Measurements from ENCODE around the gene INTS11. TPM values are rescaled to one million over a fixed set of nuclear protein-coding genes. Genes with fewer than 3 reads are reported as not detected.

The INTS11 gene
- total RNA-seq, 1 experiment from 2014 or later, result 254 TPM

- ATAC-seq (0 out of 2 replicates have a peak, but pooled peaks have one; percentile 10), DNase-seq (peak; percentile 77)
- Histone ChIP-seq H3K4me3 (ENCODE audit: low read length) (no peak overlapping the region), H3K9me3 (ENCODE audit: low read length) (no peaks in the 10 kb centered on the region), H3K27me3 (ENCODE audit: low read length) (no peaks in the 10 kb centered on the region), H3F3A (ENCODE audit: low read length, unreplicated experiment) (no peaks in the 10 kb centered on the region), H3K4me2 (ENCODE audit: low read length) (peak overlapping the region; percentile 45; the same call in 1 of the 2 replicates), H4K20me1 (ENCODE audit: low read length) (no peaks in the 10 kb centered on the region), H3K9ac (ENCODE audit: low read length) (no peak overlapping the region), H3K4me1 (ENCODE audit: insufficient read depth, low read length) (peaks cover 12% of the 10 kb centered on the region), H3K36me3 (ENCODE audit: low read depth, low read length) (no peaks in the 10 kb centered on the region), H3K9me2 (replicated peaks; ENCODE audit: low read length) (no peaks in the 10 kb centered on the region), H2AFZ (ENCODE audit: low read length) (no peak overlapping the region), H3K27ac (ENCODE audit: low read length) (no peak overlapping the region), H3K79me2 (ENCODE audit: low read length) (no peaks in the 10 kb centered on the region)
- intact Hi-C loops (cut with micrococcal nuclease), result loop anchor here (2.0 to 5.0 kb wide), 2 partner anchors 25 to 53 kb away; no protein-coding TSS in a partner anchor
- POLR2A ChIA-PET (ENCODE audit: unreplicated experiment), result interaction anchor here (0.7 kb wide), 1 partner anchor 46 kb away, joined by 4 read pairs; no protein-coding TSS in a partner anchor
- TF ChIP-seq CTCF (conservative IDR thresholded peaks at IDR 0.05; ENCODE audit: low read depth, low read length), result peak; percentile 69
- TF ChIP-seq EZH2 (IDR thresholded peaks at IDR 0.05; ENCODE audit: low read length, unreplicated experiment), result no peak
- no peak for TF ChIP-seq EZH2phosphoT487 (IDR thresholded peaks at IDR 0.05; ENCODE audit: borderline replicate concordance, low read length)
- BruUV-seq (replicated peaks), result no TSS peak
- CTCF ChIA-PET, result interaction anchor here (0.6 to 2.0 kb wide), 5 partner anchors 26 to 307 kb away, joined by 3 to 26 read pairs (median 4); no protein-coding TSS in a partner anchor
Observed at GRCh38 chr1:1290238-1290731, 34.2 kb downstream of the INTS11 start.

- no peak for DNase-seq
- ATAC-seq, result no peak
- Histone ChIP-seq H3K9ac (ENCODE audit: low read length) (no peak overlapping the region), H3K36me3 (ENCODE audit: low read depth, low read length) (no peaks in the 10 kb centered on the region), H2AFZ (ENCODE audit: low read length) (no peak overlapping the region), H3K4me3 (ENCODE audit: low read length) (no peak overlapping the region), H4K20me1 (ENCODE audit: low read length) (no peaks in the 10 kb centered on the region), H3K27me3 (ENCODE audit: low read length) (no peaks in the 10 kb centered on the region), H3K9me2 (replicated peaks; ENCODE audit: low read length) (no peaks in the 10 kb centered on the region), H3K4me2 (ENCODE audit: low read length) (no peak overlapping the region), H3K9me3 (ENCODE audit: low read length) (no peaks in the 10 kb centered on the region), H3K4me1 (ENCODE audit: insufficient read depth, low read length) (peaks cover 23% of the 10 kb centered on the region), H3K27ac (ENCODE audit: low read length) (no peak overlapping the region), H3K79me2 (ENCODE audit: low read length) (no peaks in the 10 kb centered on the region), H3F3A (ENCODE audit: low read length, unreplicated experiment) (no peaks in the 10 kb centered on the region)
- intact Hi-C loops (cut with micrococcal nuclease), result no loop called here
- ChIA-PET CTCF (no interaction called here), POLR2A (ENCODE audit: unreplicated experiment) (no interaction called here)
- TF ChIP-seq EZH2phosphoT487 (IDR thresholded peaks at IDR 0.05; ENCODE audit: borderline replicate concordance, low read length) (no peak), EZH2 (IDR thresholded peaks at IDR 0.05; ENCODE audit: low read length, unreplicated experiment) (no peak), CTCF (conservative IDR thresholded peaks at IDR 0.05; ENCODE audit: low read depth, low read length) (no peak)
- no TSS peak for BruUV-seq (replicated peaks)
Observed at GRCh38 chr1:1287288-1288110, 37.0 kb downstream of the INTS11 start.

All from PC-3 (cell line).